ENCODE measurements around the gene KCNF1. TPM values are rescaled to one million over a fixed set of nuclear protein-coding genes. Genes with fewer than 3 reads are reported as not detected.

The KCNF1 gene
- total and polyA plus RNA-seq, 2 donors from 2014 or later: 0.63 to 0.67 TPM

- H3K4me1 ChIP-seq (ENCODE audit: control insufficient read depth in 2 of 3, insufficient read depth in 2 of 3, low read depth in 1 of 3, low read length in 3 of 3): no peaks in the 10 kb centered on the region
- no peaks in the 10 kb centered on the region for H3K9me3 ChIP-seq (ENCODE audit: control insufficient read depth in 2 of 3, insufficient read depth in 1 of 3, low read length in 3 of 3)
- no peak for FAIRE-seq
- H3K36me3 ChIP-seq (ENCODE audit: control insufficient read depth in 2 of 3, insufficient read depth in 3 of 3, low read length in 3 of 3): no peaks in the 10 kb centered on the region
- no peak overlapping the region for H3K9ac ChIP-seq (ENCODE audit: low read length in 3 of 3)
- no peak for DNase-seq
- no peak overlapping the region for H3K4me3 ChIP-seq (ENCODE audit: low read length in 3 of 3)
- no peak overlapping the region for H3K27ac ChIP-seq (ENCODE audit: low read depth in 2 of 2, low read length in 2 of 2)
- no peaks in the 10 kb centered on the region for H3K27me3 ChIP-seq (ENCODE audit: control insufficient read depth, insufficient read depth, low read length)
- TF ChIP-seq, protein P1, sequence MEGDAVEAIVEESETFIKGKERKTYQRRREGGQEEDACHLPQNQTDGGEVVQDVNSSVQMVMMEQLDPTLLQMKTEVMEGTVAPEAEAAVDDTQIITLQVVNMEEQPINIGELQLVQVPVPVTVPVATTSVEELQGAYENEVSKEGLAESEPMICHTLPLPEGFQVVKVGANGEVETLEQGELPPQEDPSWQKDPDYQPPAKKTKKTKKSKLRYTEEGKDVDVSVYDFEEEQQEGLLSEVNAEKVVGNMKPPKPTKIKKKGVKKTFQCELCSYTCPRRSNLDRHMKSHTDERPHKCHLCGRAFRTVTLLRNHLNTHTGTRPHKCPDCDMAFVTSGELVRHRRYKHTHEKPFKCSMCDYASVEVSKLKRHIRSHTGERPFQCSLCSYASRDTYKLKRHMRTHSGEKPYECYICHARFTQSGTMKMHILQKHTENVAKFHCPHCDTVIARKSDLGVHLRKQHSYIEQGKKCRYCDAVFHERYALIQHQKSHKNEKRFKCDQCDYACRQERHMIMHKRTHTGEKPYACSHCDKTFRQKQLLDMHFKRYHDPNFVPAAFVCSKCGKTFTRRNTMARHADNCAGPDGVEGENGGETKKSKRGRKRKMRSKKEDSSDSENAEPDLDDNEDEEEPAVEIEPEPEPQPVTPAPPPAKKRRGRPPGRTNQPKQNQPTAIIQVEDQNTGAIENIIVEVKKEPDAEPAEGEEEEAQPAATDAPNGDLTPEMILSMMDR (IDR thresholded peaks at IDR 0.05; ENCODE audit: borderline replicate concordance, extremely low read depth, insufficient read depth): no peak
- intact Hi-C loops (cut with DNase I): no loop called here
Observed at GRCh38 chr2:10926191-10926820, 14.6 kb downstream of the KCNF1 start.

DNA sequence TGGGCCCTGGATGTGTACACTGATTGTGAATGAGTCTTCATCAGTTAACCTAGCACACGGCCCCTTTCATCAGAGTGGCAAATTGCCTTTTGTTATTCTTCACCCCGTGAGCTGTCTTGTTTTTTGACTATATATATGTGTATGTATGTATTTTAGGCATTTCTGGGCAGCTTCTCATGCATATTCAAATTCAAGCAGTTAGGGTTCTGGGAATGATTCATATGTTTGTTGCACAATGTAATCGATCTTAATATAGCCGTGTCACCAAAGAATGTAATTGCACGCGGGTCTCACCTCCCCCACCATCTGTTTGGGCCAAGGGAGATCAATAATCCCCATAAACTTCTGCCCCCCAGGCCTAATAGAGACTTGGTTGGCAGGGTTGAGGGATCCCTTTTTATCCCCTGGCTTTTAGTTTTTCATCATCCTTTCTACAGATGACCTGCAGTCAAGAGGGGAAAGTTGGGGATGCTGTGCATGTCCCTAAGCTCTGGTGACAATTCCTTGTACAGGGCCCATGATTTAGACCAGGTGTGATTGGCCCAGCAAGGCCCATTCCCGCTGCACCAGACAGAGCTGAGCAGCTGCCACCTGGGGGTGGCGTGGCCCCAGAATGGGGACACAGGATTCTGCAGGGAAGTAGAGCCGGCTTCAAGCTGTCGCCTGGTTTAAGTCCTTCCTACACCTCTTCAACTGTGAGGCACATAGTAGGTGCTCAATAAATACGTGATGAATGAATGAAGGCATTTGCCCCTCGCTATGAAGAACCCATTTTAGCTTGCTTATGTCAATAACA is 19.2 kb downstream of the KCNF1 start:
- peaks cover 0 to 4% (median 2%) of the 10 kb centered on the region in 3 donors for H3K4me1 ChIP-seq (ENCODE audit: control insufficient read depth in 2 of 3, insufficient read depth in 2 of 3, low read depth in 1 of 3, low read length in 3 of 3)
- H3K4me3 ChIP-seq (ENCODE audit: low read length in 3 of 3): no peak overlapping the region
- DNase-seq (no peak), FAIRE-seq (no peak)
- no peak overlapping the region for H3K9ac ChIP-seq (ENCODE audit: low read length in 3 of 3)
- H3K27me3 ChIP-seq (ENCODE audit: control insufficient read depth, insufficient read depth, low read length): no peaks in the 10 kb centered on the region
- no peak overlapping the region for H3K27ac ChIP-seq (ENCODE audit: low read depth in 2 of 2, low read length in 2 of 2)
- TF ChIP-seq, protein P1 (IDR thresholded peaks at IDR 0.05; ENCODE audit: borderline replicate concordance, extremely low read depth, insufficient read depth): no peak
- intact Hi-C loops (cut with DNase I): no loop called here
- no peaks in the 10 kb centered on the region for H3K9me3 ChIP-seq (ENCODE audit: control insufficient read depth in 2 of 3, insufficient read depth in 1 of 3, low read length in 3 of 3)
- H3K36me3 ChIP-seq (ENCODE audit: control insufficient read depth in 2 of 3, insufficient read depth in 3 of 3, low read length in 3 of 3): no peaks in the 10 kb centered on the region

- Histone ChIP-seq H3K4me1 (ENCODE audit: control insufficient read depth in 2 of 3, insufficient read depth in 2 of 3, low read depth in 1 of 3, low read length in 3 of 3) (peaks cover 0 to 4% (median 2%) of the 10 kb centered on the region in 3 donors), H3K27me3 (ENCODE audit: control insufficient read depth, insufficient read depth, low read length) (no peaks in the 10 kb centered on the region), H3K9ac (ENCODE audit: low read length in 3 of 3) (no peak overlapping the region), H3K9me3 (ENCODE audit: control insufficient read depth in 2 of 3, insufficient read depth in 1 of 3, low read length in 3 of 3) (no peaks in the 10 kb centered on the region), H3K4me3 (ENCODE audit: low read length in 3 of 3) (no peak overlapping the region), H3K27ac (ENCODE audit: low read depth in 2 of 2, low read length in 2 of 2) (no peak overlapping the region), H3K36me3 (ENCODE audit: control insufficient read depth in 2 of 3, insufficient read depth in 3 of 3, low read length in 3 of 3) (no peaks in the 10 kb centered on the region)
- intact Hi-C loops (cut with DNase I): no loop called here
- FAIRE-seq (no peak), DNase-seq (peak in 3 of 5 donors; percentile 38 to 44 (median 44))
- TF ChIP-seq, protein P1 (IDR thresholded peaks at IDR 0.05; ENCODE audit: borderline replicate concordance, extremely low read depth, insufficient read depth): no peak
Observed at GRCh38 chr2:10931710-10932255, 20.0 kb downstream of the KCNF1 start.

Data from kidney (tissue), 14 donors.